Measurements from ENCODE around the gene HAVCR2.

Gene HAVCR2

DNA sequence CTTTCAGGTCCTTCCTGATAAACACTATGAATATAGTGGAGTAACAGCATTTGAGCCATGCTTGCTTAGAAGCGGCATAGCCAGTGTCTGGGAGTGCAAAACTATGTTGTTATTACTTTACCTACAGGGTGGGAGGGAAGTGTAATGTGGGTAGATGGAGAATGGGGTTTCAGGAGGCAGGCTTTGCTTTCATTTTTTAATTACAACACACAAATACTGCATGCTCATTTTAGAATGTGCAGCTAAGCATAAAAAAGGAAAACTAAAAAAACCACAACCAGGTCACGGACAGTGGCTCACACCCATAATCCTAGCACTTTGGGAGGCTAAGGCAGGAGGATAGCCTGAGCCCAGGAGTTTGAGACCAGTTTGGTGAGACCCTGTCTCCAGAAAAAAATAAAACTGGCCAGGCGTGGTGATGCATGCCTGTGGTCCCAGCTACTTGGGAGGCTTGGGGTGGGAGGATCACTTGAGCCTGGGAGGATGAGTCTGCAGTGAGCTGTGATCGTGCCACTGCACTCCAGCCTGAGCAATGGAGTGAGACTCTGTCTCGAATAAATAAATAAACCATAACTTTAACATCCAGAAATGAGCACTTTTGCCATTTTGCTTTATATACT is 70.2 kb downstream of the HAVCR2 start:
- no peak for DNase-seq

Data from hematopoietic multipotent progenitor cell treated with erythropoietin and hydrocortisone succinate and interleukin-3 and kit ligand, for 6 days (in vitro differentiated cells).